HL-60 (cell line): ENCODE data around the gene EIF4G2.
A peak's percentile ranks its signal among the peaks of the same experiment; 100 is the strongest.

ENCODE experiments used
- DNase-seq, 2 experiments: peaks; one replicate each; pipeline ENCODE4 v3.0.0-alpha.2; 2010 to 2020; ENCODE audit warnings: low read depth in 1 of 2, low spot score in 1 of 2
- H3K27ac ChIP-seq: fragments of 250-450 bp; sonication (Bioruptor Pico); replicated peaks from 2 replicates; pipeline ENCODE4 v1.5.1; 2020; ENCODE audit warnings: mild to moderate bottlenecking, moderate library complexity
- H3K27me3 ChIP-seq: fragments of 250-450 bp; sonication (Bioruptor Pico); 2 replicates; pipeline ENCODE4 v1.5.1; 2021; ENCODE audit warnings: mild to moderate bottlenecking, moderate library complexity; ENCODE audit not compliant: insufficient read depth, poor library complexity, severe bottlenecking
- H3K4me3 ChIP-seq: replicated peaks from 2 replicates; pipeline ENCODE4 v1.5.1; 2011; ENCODE audit warnings: mild to moderate bottlenecking, control low read depth, low read length; ENCODE audit not compliant: insufficient read depth
- CTCF ChIP-seq: IDR thresholded peaks from one replicate; pipeline ENCODE4 v1.5.1; 2011; ENCODE audit warnings: low read length, control low read depth, inconsistent platforms; ENCODE audit not compliant: insufficient read depth
- GABPA ChIP-seq: IDR thresholded peaks from 2 replicates; pipeline ENCODE4 v1.6.1; 2012; ENCODE audit warnings: low read depth
- POLR2AphosphoS5 ChIP-seq: IDR thresholded peaks from 2 replicates; pipeline ENCODE4 v1.6.1; 2012; ENCODE audit warnings: low read depth
- SPI1 ChIP-seq: IDR thresholded peaks from 2 replicates; pipeline ENCODE4 v1.6.1; 2012; ENCODE audit warnings: low read depth, mild to moderate bottlenecking, borderline replicate concordance
- TF ChIP-seq, protein P1 (sequence below): IDR thresholded peaks from 2 replicates; pipeline ENCODE4 v1.6.1; 2012; ENCODE audit warnings: low read depth; ENCODE audit not compliant: insufficient replicate concordance

The EIF4G2 gene

DNA sequence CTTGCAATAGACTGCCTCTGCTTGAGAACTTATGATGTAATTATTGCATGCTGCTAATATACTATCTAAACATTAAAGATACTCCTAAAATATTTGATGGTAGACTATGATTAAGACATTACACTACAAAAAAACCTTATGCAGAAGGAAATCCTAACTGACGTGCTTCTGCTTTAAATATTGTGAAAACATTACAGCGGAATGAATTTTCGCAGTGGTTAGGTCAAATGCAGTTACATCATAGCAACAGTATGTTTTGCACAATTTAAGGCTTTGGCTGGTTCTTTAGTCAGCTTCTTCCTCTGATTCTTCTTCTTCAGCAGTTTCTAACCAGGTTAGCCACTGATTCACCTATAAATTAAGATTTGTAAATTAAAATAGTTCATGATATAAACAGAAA lies 11.2 kb downstream of the EIF4G2 start:
- no peak; the same call in 1 of the 2 replicates for TF ChIP-seq GABPA
- TF ChIP-seq, protein P1, sequence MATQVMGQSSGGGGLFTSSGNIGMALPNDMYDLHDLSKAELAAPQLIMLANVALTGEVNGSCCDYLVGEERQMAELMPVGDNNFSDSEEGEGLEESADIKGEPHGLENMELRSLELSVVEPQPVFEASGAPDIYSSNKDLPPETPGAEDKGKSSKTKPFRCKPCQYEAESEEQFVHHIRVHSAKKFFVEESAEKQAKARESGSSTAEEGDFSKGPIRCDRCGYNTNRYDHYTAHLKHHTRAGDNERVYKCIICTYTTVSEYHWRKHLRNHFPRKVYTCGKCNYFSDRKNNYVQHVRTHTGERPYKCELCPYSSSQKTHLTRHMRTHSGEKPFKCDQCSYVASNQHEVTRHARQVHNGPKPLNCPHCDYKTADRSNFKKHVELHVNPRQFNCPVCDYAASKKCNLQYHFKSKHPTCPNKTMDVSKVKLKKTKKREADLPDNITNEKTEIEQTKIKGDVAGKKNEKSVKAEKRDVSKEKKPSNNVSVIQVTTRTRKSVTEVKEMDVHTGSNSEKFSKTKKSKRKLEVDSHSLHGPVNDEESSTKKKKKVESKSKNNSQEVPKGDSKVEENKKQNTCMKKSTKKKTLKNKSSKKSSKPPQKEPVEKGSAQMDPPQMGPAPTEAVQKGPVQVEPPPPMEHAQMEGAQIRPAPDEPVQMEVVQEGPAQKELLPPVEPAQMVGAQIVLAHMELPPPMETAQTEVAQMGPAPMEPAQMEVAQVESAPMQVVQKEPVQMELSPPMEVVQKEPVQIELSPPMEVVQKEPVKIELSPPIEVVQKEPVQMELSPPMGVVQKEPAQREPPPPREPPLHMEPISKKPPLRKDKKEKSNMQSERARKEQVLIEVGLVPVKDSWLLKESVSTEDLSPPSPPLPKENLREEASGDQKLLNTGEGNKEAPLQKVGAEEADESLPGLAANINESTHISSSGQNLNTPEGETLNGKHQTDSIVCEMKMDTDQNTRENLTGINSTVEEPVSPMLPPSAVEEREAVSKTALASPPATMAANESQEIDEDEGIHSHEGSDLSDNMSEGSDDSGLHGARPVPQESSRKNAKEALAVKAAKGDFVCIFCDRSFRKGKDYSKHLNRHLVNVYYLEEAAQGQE, result no peak
- no peak; the same call in 1 of the 2 replicates for TF ChIP-seq POLR2AphosphoS5
- no peak for TF ChIP-seq CTCF
- no peak for TF ChIP-seq SPI1
- Histone ChIP-seq H3K27ac (peak overlapping the region; percentile 56), H3K4me3 (no peak overlapping the region), H3K27me3 (no peaks in the 10 kb centered on the region)
- peak in 1 of 2 experiments; percentile 65 for DNase-seq

GRCh38 chr11:10797001-10797400 lies 11.7 kb downstream of the EIF4G2 start:
- H3K27me3 ChIP-seq, result no peaks in the 10 kb centered on the region
- no peak for DNase-seq
- H3K4me3 ChIP-seq, result no peak overlapping the region
- H3K27ac ChIP-seq, result peak overlapping the region; percentile 53
- no peak; the same call in 1 of the 2 replicates for TF ChIP-seq POLR2AphosphoS5
- no peak for TF ChIP-seq GABPA
- no peak for TF ChIP-seq SPI1
- TF ChIP-seq, protein P1, result no peak

DNA sequence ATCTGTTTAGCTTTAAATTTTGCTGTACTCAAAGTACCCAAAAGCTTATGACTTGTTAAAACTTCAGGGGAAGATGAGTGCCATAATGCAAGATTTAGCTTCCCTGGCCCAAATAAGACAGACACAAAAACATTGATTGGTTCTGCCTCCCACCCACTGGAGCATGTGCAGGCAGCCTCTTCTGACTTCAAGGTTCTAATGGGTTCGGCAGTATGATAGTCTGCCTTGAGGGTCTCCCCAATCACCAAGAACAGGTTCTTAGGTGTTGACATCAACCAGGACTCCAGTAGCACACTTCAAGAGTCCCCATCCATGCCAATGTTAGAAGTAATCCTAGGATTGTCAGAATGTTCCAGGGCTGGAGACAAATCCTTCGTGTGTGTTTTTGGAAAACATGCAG lies 12.5 kb downstream of the EIF4G2 start:
- H3K27ac ChIP-seq, result no peak overlapping the region
- no peak overlapping the region for H3K4me3 ChIP-seq
- no peak for DNase-seq
- no peaks in the 10 kb centered on the region for H3K27me3 ChIP-seq
- TF ChIP-seq GABPA (no peak), POLR2AphosphoS5 (no peak; the same call in none of the 2 replicates), SPI1 (no peak), CTCF (no peak)
- TF ChIP-seq, protein P1, result no peak
